Right lobe of liver (tissue), 6 donors: Measurements from ENCODE around the gene ARHGEF7. TPM values are rescaled to one million over a fixed set of nuclear protein-coding genes. Genes with fewer than 3 reads are reported as not detected.

Experiments used
- ATAC-seq, 4 donors: fragments of 200-7000 bp; cut with Tn5 transposase; one replicate each; pipeline ENCODE4 v1.9.1; 2020; ENCODE audit warnings: mild to moderate bottlenecking in 4 of 4, moderate library complexity in 4 of 4
- DNase-seq, 3 donors: peaks; one replicate each; pipeline ENCODE4 v3.0.0-alpha.2; 2020
- H3K27ac ChIP-seq, 3 donors: fragments of 200-600 bp; one replicate each; pipeline ENCODE4 v1.8.0; 2022
- H3K27me3 ChIP-seq, 2 donors: fragments of 200-600 bp; one replicate each; pipeline ENCODE4 v1.8.0; 2022
- H3K36me3 ChIP-seq, 4 donors: fragments of 200-600 bp; sonication (generic) in 1 of 4; one replicate each; pipeline versions ENCODE4 v1.5.1 to v1.8.0; 2017 to 2022; ENCODE audit warnings: control low read depth in 1 of 4
- H3K4me1 ChIP-seq, 4 donors: fragments of 200-600 bp; sonication (generic) in 1 of 4; one replicate each; pipeline versions ENCODE4 v1.5.1 to v1.8.0; 2017 to 2022; ENCODE audit warnings: control low read depth in 1 of 4
- H3K4me3 ChIP-seq, 3 donors: fragments of 200-600 bp; one replicate each; pipeline ENCODE4 v1.8.0; 2022
- H3K9me3 ChIP-seq, 4 donors: fragments of 200-600 bp; sonication (generic) in 1 of 4; one replicate each; pipeline versions ENCODE4 v1.5.1 to v1.8.0; 2017 to 2022; ENCODE audit warnings: control low read depth in 1 of 4
- POLR2A ChIP-seq: fragments of 450-650 bp; IDR thresholded peaks from one replicate; pipeline ENCODE4 v1.6.1; 2017; ENCODE audit warnings: antibody characterized with exemption, mild to moderate bottlenecking
- WGBS: methylation state at CpG from one replicate; pipeline ENCODE4 v1.1.6; 2018; ENCODE audit warnings: low coverage, low lambda C conversion rate; ENCODE audit not compliant: insufficient coverage; ENCODE audit errors: missing lambda C conversion rate; 5-methylcytosine and 5-hydroxymethylcytosine counted together
- intact Hi-C, 2 donors: fragments of 100-400 bp; cut with DNase I; formaldehyde crosslinking; loops; one replicate each; pipeline versions ENCODE4 v1.11.2 to v1.14.1; 2022
- total RNA-seq, 6 experiments: library from RNA; depleted of rRNA in 2 of 6; stranded (reverse); fragments of >200 nt in 2 of 6; fragmentation: NEBNext Ultra II Directional in 3 of 6; extraction: Animal tissue kit (Norgen Biotek cat#: 25700) in 3 of 6; gene quantifications; one replicate each; pipeline versions ENCODE4 v1.1.0 to v1.2.4, GENCODE V29; 2016 to 2023
- TF ChIP-seq, protein P1 (sequence below), 4 donors: fragments of 200-600 bp in 3 of 4; fragments of 450-650 bp in 1 of 4; IDR thresholded peaks; one replicate each; pipeline versions ENCODE4 v1.5.1 to v1.8.0; 2016 to 2022; ENCODE audit warnings: antibody characterized with exemption in 4 of 4, mild to moderate bottlenecking in 2 of 4
- donor health status: DM: no; HTN: yes; CAD: no.
- donor health status: DM: no; HTN: no; CAD: no.
- donor health status: DM: no; HTN: no; CAD: no.
- donor health status: DM: no; HTN: yes; CAD: no.
- donor health status: DM: no; HTN: yes; CAD: no.

Gene ARHGEF7
- total RNA-seq, 6 experiments from 2014 or later: 22.0 to 40.1 (median 33.8) TPM

DNA sequence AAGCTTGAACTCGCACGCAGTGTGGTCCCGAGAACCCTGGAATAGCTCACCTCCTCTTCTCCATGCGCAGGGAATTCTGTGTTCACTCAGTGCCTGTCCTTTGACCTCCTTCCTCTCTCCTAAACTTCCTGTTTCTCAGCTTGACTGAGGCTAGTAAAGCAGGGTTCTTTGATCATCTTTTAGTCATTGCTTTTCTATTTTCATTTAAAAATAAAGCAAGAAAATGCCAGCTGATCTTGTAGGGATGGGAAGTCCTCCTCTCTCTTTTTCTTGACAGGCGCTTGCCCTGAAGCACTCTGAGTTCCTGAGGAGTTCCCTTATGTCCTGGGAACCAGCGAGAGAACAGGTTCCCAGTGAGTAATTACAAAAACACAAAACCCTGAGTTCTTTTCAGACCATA, 62.8 kb downstream of the ARHGEF7 start:
- no peaks in the 10 kb centered on the region for H3K36me3 ChIP-seq
- no peaks in the 10 kb centered on the region for H3K9me3 ChIP-seq
- H3K4me1 ChIP-seq: peaks cover 0 to 8% (median 0%) of the 10 kb centered on the region in 4 donors
- WGBS: 60% methylated on average over 6 of the region's 6 CpGs
- TF ChIP-seq POLR2A: no peak
- TF ChIP-seq, protein P1, sequence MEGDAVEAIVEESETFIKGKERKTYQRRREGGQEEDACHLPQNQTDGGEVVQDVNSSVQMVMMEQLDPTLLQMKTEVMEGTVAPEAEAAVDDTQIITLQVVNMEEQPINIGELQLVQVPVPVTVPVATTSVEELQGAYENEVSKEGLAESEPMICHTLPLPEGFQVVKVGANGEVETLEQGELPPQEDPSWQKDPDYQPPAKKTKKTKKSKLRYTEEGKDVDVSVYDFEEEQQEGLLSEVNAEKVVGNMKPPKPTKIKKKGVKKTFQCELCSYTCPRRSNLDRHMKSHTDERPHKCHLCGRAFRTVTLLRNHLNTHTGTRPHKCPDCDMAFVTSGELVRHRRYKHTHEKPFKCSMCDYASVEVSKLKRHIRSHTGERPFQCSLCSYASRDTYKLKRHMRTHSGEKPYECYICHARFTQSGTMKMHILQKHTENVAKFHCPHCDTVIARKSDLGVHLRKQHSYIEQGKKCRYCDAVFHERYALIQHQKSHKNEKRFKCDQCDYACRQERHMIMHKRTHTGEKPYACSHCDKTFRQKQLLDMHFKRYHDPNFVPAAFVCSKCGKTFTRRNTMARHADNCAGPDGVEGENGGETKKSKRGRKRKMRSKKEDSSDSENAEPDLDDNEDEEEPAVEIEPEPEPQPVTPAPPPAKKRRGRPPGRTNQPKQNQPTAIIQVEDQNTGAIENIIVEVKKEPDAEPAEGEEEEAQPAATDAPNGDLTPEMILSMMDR (IDR thresholded peaks at IDR 0.05): no peak
- H3K27me3 ChIP-seq: no peaks in the 10 kb centered on the region
- DNase-seq (no peak), ATAC-seq (peak; percentile 34 to 56 (median 45))
- H3K27ac ChIP-seq: peak overlapping the region in 2 of 3 donors; percentile 29 to 56
- intact Hi-C loops: no loop called here
- no peak overlapping the region for H3K4me3 ChIP-seq

DNA sequence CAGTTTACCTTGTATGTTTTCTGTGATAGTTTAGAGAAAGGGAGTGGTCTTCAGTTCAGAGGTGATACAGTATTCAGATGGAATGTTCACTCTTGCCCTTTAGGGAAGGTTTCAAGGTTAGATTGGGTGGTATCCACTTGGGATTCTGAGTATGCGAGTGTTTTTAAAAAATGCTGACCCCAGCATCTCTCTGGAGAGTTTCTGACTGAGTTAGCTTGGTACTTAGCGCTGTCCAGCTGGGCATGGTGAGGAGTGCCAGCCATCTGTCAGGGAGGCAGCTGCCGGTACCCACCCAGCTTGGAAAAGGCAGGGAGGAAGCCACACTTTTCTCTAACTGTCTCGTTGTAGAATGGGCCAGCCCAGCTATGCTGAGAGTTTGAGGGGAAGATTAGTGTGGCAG, 63.3 kb downstream of the ARHGEF7 start:
- ATAC-seq (no peak), DNase-seq (no peak)
- Histone ChIP-seq H3K27me3 (no peaks in the 10 kb centered on the region), H3K27ac (no peak overlapping the region), H3K9me3 (no peaks in the 10 kb centered on the region), H3K4me1 (peaks cover 0 to 8% (median 0%) of the 10 kb centered on the region in 4 donors), H3K4me3 (no peak overlapping the region), H3K36me3 (no peaks in the 10 kb centered on the region)
- 90% methylated on average over 3 of the region's 4 CpGs for WGBS
- TF ChIP-seq, protein P1 (IDR thresholded peaks at IDR 0.05): no peak
- TF ChIP-seq POLR2A: no peak
- intact Hi-C loops: no loop called here

GRCh38 chr13:111179908-111180760, 65.0 kb downstream of the ARHGEF7 start:
- Histone ChIP-seq H3K9me3 (no peaks in the 10 kb centered on the region), H3K27ac (no peak overlapping the region), H3K4me1 (peaks cover 0 to 8% (median 0%) of the 10 kb centered on the region in 4 donors), H3K36me3 (no peaks in the 10 kb centered on the region), H3K4me3 (no peak overlapping the region), H3K27me3 (no peaks in the 10 kb centered on the region)
- no peak for ATAC-seq
- WGBS: 72% methylated on average over 6 of the region's 6 CpGs
- intact Hi-C loops: no loop called here
- TF ChIP-seq POLR2A: no peak
- TF ChIP-seq, protein P1 (IDR thresholded peaks at IDR 0.05): no peak
- no peak for DNase-seq

DNA sequence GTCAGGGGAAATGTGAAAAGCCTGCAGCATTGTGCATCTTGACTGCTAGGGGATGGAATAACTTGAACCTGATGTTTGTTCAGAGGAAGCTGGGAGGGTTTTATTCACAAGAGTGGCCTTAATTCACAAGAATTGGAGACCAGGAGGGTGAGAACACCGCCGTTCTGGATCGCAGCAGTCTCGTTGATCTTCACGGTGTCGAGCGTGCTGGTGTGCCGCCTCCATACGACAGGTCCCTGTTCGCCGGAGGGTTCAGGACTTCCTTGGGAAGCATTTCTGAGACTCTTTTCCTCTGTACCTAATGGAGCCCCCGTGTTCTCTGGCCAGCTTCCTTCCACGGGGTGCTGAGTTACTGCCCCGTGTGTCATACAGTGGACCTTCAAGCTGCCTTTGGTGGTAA, 66.9 kb downstream of the ARHGEF7 start:
- intact Hi-C loops: no loop called here
- DNase-seq: no peak

More for the DNA sequence above, 66.9 kb downstream of the ARHGEF7 start:
- H3K27me3 ChIP-seq: no peaks in the 10 kb centered on the region
- ATAC-seq: no peak
- no peak overlapping the region for H3K27ac ChIP-seq
- H3K9me3 ChIP-seq: no peaks in the 10 kb centered on the region
- H3K36me3 ChIP-seq: no peaks in the 10 kb centered on the region
- WGBS: 99% methylated on average over 14 of the region's 14 CpGs
- peaks cover 0 to 8% (median 0%) of the 10 kb centered on the region in 4 donors for H3K4me1 ChIP-seq
- no peak for TF ChIP-seq POLR2A
- TF ChIP-seq, protein P1 (IDR thresholded peaks at IDR 0.05): no peak
- H3K4me3 ChIP-seq: no peak overlapping the region
